Right ventricle myocardium inferior (tissue), 1 donor: ENCODE data around the gene C19orf81. TPM values are rescaled to one million over a fixed set of nuclear protein-coding genes. Genes with fewer than 3 reads are reported as not detected.

Source experiments
- ATAC-seq: fragments of 200-7000 bp; cut with Tn5 transposase; one replicate; pipeline ENCODE4 v1.9.1; 2020; ENCODE audit warnings: mild to moderate bottlenecking, moderate library complexity
- DNase-seq: peaks from one replicate; pipeline ENCODE4 v3.0.0; 2021; ENCODE audit errors: missing footprints
- intact Hi-C: fragments of 100-400 bp; cut with DNase I; formaldehyde crosslinking; loops from one replicate; pipeline ENCODE4 v1.11.0; 2022
- total RNA-seq: library from RNA; stranded (reverse); fragmentation: NEBNext Ultra II Directional; extraction: Animal tissue kit (Norgen Biotek cat#: 25700); gene quantifications from one replicate; pipeline ENCODE4 v1.2.1, GENCODE V29; 2021
- donor health status: DM: no; HTN: yes; CAD: no; lungs with severe emphysema.

C19orf81 gene
- total RNA-seq, 1 donor from 2014 or later: 2.5 TPM

DNA sequence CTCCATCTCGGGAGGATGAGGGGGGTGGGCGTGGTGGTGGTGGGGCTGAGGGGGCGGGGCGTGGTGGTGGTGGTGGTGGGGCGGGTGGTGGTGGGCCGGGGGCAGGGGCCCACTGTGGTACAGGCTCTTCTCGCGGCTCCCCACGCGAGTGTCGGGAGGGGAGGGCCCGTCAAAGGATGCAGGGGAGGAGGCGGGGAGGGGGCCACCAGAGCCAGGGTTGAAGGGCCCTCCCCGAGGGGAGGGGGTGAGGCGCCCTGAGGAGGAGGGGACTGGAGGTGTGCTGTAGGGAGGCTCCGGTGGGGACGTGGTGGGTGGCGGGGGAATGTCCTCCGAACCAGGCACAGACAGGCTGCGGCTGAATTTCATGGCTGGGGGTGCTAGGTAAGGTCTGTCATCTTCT is 19.6 kb downstream of the C19orf81 start:
- intact Hi-C loops: no loop called here
- no peak for ATAC-seq
- no peak for DNase-seq

- no peak for DNase-seq
- intact Hi-C loops: no loop called here
- ATAC-seq: no peak
These were observed 20.3 kb downstream of the C19orf81 start for GRCh38 chr19:50669302-50670101.

DNA sequence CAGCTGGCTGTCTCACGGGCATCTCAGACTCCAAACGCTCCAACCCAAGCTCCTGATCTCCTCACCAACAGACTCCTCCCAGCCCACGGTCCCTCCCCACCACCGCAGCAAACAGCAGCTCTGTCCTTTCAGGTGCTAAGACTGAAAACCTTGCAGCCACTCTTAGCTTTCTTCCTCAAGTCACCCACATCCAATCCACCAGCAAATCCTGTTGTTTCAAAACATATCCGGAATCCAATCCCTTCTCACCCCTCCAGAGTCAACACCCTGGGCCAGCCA is 20.8 kb downstream of the C19orf81 start:
- ATAC-seq: no peak
- intact Hi-C loops: no loop called here
- no peak for DNase-seq

DNA sequence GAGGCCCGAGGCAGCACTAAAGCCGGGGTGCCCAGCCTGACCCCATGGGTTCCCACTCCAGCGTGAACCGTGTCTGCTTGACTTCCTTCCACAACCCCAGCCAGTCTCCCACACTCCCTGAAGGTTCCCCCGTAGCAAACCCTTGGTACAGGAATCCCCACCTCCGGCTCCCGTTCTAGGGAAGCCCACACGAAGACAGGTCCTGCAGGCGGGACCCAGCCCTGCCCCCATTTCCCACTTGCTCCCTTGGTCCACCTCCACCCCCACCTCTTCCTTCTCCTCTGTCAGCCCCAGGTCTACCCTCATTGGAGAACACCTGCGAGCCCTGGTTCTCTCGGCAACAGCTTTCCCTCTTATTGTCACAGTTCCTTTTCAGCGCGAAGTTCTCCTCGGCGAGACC is 23.9 kb downstream of the C19orf81 start:
- DNase-seq: no peak
- intact Hi-C loops: no loop called here
- ATAC-seq: no peak

DNA sequence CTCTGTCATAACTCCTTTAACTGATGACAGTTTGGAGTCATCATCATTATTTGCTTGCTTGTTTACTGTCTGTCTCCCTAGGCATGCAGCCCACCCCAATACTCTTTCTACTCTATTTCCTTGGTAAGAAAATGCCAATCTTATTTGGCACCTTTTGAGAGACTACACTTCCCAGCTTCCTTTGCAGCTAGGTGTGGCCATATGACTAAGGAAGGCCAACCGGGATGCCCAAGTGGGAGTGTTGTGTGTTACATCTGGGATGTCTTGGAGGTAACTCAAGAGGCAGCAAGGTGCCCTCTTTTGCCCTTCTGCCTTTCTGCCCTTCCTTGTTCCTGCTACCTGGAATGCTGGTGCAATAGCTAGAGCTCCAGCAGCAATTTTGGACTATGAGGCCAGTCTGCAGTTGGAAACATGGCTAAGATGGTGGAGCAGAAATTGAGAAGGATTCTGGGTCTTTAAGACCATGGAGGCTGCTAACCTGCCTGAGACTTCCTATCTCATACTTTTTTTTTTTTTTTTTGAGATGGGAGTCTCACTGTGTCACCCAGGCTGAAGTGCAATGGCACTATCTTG is 27.5 kb downstream of the C19orf81 start:
- DNase-seq (no peak), ATAC-seq (no peak)
- intact Hi-C loops: no loop called here

DNA sequence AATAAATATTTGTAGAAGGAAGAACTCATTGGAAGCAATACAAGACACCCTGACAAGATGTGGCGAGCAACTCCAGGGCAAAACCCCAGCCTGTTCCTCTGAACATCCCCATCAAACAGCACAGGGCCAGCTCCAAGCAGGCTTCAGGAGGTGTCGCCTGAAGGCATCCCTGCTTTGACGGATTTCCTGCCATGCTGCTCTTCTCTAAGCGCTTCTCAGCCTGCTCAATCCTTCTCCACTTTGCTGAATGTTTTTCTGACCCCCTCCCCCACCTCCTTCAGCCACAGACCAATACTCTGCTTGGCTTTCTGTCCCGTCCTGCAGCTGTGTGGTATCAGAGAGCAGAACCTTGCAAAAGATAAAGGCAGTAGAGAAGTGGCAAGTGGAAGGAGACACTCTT is 28.4 kb downstream of the C19orf81 start:
- ATAC-seq (no peak), DNase-seq (no peak)
- intact Hi-C loops: no loop called here

DNA sequence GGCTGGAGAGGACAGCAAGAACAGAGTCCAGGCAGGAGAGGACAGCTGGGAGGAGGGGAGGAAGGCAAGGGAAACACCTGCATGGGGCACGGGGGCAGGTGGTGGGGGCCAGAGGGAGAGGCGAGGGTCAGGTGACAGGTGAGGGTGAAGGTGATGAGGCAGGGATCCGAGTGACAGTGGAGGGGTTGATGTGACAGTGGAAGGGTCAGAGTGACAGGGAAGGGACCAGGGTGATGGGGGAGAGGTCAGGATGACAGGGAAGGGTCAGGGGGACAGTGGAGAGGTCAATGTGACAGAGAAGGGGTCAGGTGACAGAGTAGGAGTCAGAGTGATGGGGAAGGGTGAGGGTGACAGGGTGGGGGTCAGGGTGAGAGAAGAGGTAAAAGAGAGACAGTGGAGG is 29.1 kb downstream of the C19orf81 start:
- DNase-seq (no peak), ATAC-seq (no peak)
- intact Hi-C loops: no loop called here

GRCh38 chr19:50679177-50680125 is 30.2 kb downstream of the C19orf81 start:
- DNase-seq (peak; percentile 83), ATAC-seq (peak; percentile 88)
- intact Hi-C loops: no loop called here

DNA sequence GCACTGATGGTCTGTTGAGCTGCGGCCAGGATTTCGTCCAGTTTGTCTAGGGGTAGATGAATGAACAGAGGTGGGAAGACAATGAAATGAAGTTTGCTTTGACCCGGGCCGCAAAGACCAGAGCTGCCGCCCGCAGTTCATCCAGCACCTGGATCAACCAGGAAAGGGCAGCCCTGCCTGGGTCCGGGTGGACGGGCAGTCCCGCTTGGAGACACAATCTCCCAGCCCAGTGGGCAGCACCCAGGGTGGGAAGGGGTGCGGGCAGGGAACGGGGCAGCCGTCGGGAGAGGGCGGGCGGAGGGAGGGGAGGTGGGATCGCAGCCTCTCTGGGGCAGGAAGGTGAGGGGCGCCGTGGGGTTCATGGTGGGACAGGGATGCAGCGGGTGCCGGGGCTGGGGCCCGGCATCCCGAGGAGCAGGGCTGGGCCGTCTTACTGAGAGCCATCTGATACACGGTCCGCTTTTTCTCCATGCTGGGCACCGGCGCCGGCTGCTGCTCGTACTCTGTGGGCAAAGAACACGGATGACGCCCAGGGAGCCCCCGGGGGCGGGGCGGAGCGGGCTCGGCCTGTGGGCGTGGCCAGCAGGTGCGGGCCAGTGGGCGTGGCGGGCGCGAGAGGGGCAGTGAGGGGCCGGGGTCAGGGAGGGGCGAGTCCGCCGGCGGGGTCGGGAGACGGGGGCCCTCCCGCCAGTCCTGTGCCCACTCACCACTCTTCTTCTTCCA is 37.2 kb downstream of the C19orf81 start:
- no peak for DNase-seq
- no peak for ATAC-seq
- intact Hi-C loops: no loop called here

GRCh38 chr19:50688766-50689165 is 39.5 kb downstream of the C19orf81 start:
- intact Hi-C loops: no loop called here
- ATAC-seq (no peak), DNase-seq (no peak)

DNA sequence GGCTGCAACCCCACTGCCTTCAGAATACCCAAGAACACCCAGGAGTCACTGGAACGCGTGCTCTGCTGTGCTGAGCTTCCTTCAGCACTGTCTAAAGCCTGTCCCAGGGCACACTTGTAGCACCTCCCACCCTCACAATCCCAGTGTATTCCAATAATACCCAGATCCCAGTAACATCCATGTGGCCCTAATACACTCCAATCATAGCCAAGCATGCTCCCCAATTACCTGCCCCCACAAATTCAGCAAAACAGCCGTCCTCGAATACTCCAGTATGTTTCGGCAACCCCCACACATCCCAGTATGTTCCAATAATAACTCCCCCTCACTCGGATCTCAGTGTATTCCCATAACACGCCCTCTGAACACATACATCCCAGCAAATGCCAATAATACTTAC is 41.2 kb downstream of the C19orf81 start:
- intact Hi-C loops: no loop called here
- no peak for DNase-seq
- no peak for ATAC-seq

DNA sequence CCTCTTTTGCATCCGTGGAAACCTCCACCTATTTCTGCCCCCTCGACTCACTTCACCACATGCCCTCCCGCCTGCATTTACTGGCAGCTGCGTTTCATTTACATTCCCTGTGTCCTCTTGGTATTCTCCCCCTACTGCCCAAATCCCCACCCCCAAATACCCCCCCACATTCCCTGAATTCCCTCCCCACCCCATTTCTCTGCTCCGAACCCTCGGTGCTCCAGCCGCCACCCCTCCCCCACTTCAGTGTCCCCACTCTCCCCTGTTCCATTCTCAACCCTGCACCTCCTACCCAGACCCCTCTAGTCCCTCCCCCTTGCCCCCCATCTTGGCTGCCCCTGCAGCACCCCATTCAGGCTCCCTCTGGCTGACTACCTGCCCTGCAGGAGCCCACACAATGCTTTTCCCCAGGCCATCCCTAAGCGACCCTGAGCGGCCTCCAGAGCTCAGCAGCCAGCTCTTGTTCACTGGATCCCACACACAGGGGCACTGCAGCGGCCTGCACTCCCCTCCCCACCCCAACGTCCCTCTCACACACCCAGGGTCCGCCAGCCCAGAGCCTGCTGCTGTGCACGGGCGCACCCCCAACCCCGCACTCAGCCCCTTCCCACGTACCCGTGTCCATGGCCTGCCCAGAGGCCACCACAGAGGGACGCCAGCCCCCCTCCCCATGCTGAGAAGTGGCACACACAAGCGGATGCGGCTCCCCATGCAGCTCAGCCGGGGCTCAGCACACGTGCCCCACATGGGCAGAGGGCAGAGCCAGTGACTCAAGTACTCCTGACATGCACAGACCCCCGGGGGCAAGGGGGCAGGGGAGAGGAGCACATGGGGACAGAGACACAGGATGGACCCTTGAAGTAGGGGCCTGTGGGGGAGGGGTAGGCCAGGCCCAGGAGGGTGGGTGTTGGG is 44.1 kb downstream of the C19orf81 start:
- ATAC-seq (no peak), DNase-seq (no peak)
- intact Hi-C loops: no loop called here

- intact Hi-C loops: no loop called here
- ATAC-seq (no peak), DNase-seq (no peak)
These were observed 45.5 kb downstream of the C19orf81 start for GRCh38 chr19:50694815-50695145.

- ATAC-seq: no peak
- intact Hi-C loops: no loop called here
- DNase-seq: no peak
These were observed 46.2 kb downstream of the C19orf81 start for GRCh38 chr19:50695251-50696093.

DNA sequence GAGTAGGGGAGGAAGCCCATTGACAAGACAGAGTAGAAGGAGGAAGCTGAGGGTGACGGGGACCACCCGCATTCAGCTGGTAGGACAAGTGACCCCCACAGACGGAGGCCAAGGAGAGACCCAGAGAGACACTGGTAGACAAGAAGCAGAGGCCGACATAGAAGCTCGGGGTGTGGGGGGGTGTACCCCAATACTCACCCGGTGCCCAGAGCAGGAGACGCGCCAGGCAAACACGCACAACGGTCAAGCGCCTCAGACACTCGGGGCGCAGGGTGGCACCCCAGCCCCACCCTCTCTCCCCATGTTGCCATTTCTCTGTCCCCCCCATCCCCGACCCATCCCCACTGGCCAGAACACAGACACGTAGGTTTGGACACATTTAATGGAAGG is 46.8 kb downstream of the C19orf81 start:
- intact Hi-C loops: no loop called here
- ATAC-seq (no peak), DNase-seq (no peak)

- intact Hi-C loops: no loop called here
- ATAC-seq (no peak), DNase-seq (no peak)
These were observed 48.3 kb downstream of the C19orf81 start for GRCh38 chr19:50697414-50698124.

GRCh38 chr19:50701367-50701985 is 52.2 kb downstream of the C19orf81 start:
- ATAC-seq: no peak
- no peak for DNase-seq
- intact Hi-C loops: no loop called here
